HG03460 (cell line): ENCODE measurements around the gene JUND.

ENCODE experiments used
- ATAC-seq: cut with Tn5 transposase; IDR thresholded peaks from one replicate; pipeline ENCODE4 v1.9.1; 2021; ENCODE audit not compliant: unreplicated experiment

The JUND gene

DNA sequence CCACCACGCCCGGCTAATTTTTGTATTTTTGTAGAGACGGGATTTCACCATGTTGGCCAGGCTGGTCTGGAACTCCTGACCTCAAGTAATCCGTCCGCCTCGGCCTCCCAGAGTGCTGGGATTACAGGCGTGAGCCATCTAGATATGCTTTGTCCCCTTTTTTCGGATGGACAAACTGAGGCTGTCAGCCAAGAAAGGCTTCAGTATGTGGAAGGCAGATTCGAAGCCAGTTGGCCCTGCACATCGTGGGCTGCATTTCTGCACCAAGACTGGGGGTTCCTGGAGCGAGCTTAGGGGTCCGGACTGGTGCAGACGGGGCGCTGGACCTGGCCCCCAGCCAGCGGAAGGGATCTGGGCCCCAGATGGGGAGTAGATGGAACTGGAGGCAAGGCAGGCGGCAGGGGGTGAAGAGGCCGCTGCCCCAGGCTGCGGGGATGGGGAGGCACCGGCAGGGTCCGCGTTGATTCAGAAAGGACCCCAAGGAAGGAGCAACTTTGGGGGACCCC, 9.7 kb upstream of the JUND start:
- ATAC-seq: no peak

DNA sequence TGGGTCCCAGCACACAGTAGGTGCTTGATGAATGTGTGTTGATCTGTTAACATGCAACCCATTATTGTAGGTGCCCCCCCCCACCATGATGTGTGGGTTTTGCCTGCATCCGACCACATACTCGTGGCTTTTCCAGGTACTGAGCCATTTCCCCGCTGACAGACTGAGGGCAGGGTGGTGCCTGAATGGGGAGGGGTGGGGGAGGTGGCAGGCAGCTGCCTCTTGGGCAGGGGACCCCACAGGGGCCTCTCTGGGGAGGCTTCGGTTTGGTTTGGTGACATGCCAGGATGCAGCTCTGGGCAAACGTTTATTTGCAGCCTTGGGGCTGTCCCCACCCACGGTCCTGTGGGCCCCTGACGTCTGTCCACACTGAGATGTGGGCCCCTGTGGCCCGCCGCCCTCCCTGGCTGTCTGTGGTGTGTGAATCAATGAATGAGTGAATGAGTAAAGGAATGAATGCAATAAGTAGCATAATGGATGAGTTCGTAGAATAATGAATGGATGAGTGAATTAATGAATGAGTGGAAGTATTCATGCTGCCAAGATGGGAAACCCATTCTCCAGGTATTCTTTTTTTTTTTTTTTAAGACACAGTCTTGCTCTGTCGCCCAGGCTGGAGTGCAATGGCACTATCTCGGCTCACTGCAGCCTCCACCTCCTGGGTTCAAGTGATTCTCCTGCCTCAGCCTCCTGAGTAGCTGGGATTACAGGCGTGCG, 9.0 kb upstream of the JUND start:
- ATAC-seq: peak; percentile 43

DNA sequence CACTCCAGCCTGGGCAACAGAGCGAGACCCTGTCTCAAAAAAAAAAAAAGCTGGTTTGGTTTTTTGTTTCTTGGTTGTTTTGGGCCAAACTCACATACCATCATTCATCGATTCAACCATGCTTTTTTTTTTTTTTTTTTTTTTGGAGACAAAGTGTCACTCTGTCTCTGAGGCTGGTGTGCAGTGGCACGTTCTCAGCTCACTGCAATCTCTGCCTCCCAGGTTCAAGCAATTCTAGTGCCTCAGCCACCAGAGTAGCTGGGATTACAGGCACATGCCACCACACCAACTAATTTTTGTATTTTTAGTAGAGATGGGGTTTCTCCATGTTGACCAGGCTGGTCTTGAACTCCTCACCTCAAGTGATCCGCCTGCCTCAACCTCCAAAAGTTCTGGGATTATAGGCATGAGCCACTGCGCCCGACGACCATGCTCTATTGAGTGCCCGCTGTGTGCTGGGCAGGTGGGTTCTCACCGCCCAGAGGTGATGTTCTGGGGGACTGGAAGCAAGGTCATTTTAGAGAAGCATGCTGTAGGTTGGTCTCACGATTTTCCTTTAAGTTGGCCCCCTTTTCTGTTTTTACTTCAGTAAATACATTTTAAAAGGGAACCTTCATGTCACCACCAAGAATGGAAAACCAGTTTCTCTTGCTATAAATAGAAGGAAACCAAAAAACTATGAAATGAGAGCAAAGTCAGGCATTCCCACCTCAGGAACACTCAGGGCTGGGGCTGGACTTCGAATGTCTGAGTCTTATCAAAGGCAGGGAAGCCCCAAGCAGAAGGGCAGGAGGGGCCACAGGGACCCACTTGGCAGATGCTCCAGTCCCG, 8.3 kb upstream of the JUND start:
- no peak for ATAC-seq

DNA sequence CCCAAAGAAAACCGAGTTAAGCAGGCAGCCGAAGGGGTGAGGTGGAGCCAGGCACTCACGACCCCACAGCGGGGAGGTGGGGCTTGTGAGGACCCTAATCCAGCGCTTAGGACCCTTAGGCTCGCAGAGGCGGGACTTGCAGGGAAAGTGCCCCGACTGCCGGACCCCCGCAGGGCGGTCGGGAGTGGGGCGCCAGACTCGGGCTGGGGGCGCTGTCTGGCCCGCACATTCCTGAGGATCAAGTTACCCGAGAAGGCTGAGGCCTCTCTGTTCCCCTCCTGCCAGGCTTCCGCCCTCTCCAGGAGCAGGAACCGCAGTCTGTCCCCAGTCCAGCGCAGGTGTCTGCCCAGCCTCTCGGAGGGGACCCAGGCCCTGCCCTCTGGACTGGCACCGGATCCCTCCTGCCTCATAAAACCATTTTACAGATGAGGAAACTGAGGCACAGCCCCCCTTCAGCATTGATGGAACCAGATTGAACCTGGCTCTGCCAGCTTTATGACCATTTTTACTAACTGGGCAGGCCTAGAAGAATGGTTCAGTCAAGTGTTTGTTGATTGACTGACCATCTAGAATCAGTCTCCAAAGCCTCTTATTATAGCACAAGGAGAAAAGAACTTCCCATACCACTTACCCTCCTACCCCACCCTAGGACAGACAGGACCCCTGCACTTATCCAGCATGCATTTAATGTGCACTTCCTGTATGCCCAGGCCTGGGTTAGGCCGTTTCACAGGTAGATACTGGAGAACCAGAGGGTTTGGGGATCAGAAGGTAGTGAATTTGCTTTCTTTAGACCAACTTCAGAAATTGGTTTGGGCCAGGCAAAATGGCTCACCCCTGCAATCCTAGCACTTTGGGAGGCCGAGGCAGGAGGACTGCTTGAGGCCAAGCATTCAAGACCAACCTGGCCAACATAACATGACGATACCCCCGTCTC, 6.7 kb upstream of the JUND start:
- ATAC-seq: no peak

DNA sequence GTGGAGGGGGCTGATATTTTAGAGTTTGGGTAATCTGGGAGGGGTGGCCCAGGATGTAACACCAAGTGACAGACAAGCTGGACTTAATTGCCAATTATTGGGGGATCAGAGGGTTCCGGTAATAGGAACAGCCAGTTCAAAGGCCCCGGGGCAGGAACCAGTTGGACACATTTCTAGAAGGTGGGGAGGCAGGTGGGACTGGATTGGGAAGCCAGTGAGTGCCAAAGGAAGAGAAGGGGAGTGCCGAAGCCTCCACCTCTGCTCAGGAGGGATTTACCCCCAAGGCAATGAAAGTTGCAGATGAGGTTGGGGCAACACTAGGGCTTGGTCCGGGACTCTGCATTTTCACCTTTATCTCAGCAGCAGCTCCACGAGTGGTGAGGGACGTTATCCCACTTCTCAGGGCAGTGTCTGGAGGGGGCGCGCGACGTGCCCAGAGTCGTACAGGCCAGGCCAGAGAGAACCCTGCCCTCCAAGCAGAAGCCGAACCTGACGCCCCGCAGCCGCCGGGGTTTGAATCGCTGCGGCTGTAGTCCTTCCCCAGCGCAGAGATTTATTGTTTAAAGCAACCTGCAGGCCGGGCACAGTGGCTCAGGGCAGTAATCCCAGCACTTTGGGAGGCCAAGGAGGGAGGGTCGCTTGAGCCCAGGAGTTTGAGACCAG, 5.7 kb upstream of the JUND start:
- ATAC-seq: no peak

DNA sequence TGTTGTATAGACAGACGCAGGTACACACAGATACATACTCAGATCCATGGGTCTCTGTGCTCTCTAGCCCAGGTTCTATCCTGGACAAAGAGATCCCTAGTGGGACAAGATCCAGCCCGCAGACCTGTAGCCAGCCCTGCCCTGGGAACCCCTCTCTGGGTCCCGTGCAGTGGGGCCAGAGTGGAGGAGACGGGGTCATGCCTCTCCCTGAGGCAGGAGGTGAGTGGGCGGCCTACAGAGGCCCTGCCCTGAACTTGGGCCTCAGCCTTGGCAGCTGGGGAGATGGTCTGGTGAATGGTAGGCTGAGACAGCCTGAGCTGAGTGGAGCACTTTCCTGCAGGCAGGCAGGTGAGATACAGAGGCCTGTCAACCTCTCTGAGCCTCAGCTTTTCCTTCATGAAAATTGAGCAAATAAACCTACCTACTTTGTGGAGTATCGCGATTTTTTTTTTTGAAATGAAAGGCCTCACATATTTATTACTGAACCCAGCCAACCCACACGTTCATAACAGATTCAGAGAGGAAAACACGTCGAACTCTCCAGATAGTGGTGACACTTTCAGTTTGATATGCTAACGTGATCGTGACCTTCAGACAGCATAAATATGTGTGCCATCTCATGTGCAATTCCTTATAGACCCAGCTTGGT, 3.4 kb upstream of the JUND start:
- no peak for ATAC-seq

DNA sequence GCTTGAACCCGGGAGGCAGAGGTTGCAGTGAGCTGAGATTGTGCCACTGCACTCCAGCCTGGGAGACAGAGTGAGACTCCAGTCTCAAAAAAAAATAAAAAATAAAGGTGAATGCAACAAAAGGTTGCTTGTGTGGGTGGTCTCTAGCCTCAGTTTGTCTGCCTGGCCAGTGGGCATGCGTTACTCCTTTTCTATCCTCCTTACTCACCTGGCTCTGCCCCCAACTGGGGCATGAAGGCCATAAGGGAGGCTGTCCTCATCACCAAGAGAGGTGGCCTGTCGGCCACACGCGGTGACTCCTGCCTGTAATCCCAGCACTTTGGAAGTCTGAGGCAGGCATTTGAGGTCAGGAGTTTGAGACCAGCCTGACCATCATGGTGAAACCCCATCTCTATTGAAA, 1.9 kb upstream of the JUND start:
- no peak for ATAC-seq

DNA sequence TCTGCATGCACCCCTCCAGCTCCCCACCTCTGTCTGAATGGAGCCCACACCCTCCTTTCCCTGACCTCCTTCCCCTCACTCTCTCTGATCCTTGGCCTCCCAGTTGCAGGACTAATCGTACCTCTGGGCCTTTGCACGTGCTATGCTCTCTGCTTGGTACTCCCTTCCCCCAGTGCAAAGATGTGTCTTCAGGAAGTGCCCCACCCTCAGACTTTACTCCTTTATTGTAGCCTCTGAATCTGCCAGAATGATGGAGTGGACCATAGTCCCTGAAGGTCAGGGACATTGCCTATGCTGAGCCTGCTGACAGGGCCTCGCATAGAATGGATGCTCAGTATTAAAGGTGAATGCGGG, 1.3 kb upstream of the JUND start:
- no peak for ATAC-seq

DNA sequence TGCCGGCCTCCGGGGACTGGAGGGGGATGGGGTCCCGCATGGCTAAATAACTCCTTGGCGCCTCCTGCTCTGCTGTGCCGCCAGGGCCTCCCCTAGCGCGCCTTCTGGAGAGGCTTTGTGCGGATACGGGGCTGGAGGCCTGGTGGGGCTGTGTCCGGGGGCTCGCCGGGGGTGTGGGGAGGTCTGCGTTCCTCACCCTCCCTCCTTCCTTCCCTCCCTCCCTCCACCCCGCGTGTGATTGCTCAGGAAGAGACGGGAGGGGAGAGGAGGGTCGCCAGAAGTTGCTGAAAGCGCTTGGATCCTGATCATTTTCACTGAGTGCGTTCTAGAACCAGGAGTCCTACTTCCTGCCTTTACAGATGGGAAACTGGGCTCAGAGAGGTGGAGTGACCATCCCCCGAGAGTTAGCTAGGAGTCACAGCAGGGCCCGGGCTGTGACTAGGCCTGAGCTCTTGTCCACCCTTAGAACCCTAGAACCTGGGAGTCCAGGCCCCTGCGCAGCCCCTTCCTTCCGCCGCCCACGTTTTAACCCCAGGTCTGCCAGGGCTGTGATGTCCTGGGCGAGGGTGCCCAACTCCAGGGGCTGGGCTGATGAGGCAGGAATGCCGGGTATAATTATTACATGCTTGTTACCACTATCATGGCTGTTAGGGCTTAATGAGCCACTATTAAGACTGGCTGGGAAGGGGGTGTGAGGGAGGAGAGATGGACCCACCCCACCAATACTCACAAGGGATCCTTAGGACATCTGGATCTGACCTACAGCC, 782 bp upstream of the JUND start:
- no peak for ATAC-seq

DNA sequence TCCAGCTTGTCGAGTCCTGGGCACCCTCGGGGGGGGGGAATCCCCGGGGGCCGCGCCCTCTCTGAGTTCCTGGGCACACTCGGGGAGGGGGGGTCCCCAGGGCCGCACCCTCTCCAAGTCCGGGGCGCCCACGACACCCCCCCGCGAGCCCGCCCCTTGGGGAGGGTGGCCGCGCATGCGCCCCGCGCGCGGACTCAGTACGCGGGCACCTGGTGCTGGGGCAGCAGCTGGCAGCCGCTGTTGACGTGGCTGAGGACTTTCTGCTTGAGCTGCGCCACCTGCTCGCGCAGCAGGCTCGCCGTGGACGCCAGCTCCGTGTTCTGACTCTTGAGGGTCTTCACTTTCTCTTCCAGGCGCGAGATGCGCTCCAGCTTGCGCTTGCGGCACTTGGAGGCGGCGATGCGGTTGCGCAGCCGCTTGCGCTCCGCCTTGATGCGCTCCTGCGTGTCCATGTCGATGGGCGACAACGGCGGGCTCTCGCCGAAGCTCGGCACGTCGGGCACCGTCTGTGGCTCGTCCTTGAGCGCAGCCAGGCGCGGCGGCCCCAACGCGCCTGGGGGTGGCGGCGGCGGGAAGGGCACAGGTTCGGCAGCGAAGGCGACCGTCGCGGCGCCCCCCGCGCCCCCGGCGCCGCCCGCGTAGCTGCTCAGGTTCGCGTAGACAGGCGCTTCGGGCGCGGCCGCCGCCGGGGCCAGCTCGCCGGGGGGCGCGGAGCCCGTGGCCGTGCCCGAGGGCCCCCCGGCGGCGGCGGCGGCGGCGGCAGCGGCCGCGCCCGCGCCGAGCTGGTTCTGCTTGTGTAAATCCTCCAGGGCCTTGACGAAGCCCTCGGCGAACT, 958 bp downstream of the JUND start:
- ATAC-seq: no peak

DNA sequence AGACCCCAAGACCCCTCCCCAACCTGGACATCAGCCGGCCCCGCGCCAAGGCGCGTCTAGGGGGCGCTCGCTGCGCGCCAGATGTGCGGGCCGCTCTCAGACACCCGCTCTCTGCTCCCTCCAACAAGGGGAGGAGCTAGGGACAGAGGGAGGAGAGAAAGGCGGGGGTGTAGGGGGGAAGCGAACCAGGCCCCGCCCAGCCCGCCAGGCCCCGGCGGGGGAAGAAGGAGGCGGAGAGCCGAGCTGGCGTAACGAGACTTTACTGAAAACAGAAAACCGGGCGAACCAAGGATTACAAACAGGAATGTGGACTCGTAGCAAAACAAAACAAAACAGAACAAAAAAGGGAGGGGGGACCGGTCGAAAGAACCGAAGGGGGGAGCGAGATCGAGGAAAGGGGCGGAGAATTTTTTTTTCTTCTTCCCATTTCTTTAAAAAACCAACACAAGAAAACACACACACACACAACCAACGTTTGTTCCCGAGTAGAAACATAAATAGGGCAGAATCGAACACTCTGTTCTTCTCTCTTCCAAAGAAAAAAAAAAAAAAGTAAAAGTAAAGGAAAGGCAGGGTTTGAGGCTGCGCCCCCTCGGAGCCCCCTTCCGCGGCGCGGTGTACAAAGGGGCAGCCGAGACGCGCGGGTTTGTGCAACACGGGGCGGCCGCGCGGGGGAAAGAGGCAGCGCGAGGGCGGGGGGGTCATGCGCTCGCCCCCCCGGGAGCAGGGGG, 1.7 kb downstream of the JUND start:
- no peak for ATAC-seq

DNA sequence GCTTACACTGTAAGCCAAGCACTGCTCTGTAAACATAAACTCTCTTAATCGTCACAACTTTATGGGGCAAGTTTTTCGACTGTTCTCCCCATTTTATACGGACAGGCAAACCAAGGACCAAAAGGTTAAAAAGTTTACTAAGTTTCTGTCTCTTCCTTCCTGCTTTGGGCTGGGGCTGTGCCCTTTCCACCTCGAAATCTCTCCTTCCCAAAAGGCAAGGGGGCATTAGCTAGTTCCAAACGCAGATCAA, 2.2 kb downstream of the JUND start:
- no peak for ATAC-seq

DNA sequence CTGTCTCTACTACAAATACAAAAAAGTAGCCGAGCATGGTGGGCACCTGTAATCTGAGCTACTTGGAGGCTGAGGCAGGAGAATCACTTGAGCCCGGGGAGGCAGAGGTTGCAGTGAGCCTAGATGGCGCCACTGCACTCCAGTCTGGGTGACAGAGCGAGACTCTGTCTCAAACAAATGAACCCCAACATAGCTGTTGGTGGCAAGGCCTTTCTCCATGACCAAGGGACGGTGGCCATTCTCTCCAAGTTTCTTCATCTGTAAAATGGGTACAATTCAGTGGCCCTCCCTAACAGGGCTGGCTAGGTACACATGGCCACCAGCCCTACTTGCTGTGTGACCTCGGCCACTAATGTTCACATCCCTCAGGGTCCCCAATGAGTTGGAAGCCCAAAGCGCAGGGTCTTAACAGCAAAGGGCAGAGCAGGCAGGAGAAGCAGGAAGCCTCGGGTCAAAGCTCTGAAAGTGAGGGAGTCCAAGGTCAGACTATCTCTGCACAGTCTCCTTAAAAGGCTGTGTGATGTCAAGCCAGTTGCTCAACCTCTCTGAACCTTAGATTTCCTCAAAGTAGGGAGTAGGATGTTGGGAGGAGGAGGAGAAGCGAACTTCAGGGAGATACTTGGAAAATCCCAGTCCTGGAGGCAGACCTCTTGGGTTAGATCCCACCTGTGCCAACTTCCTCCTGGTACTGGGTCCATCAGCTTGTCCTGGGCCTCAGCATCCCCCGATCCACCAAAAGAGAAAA, 2.7 kb downstream of the JUND start:
- ATAC-seq: no peak

DNA sequence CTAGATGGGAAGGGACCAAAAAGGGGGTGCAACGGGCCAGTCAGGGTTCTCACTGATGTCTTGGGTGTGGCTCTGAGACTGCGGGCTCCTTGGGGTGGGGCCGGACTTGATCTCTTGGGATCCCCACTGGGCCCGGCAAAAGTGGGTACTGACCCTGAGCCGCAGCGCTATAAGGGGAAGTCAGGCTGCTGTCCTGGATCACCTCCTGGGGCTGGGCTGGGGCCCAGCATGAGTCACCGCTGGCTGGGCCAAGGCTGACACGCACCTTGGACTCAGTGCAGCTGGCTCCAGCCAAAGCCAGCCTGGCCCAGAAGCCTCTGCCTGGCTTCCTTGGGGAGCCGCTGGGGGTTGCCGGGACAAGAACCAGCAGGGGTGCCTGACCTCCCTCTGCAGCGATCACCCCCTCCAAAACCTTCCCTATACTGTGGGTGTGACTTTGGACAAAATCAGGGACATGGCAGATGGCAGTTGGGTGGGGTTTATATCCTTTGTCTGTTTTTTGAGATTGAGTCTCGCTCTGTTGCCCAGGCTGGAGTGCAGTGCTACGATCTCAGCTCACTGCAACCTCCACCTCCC, 6.6 kb downstream of the JUND start:
- ATAC-seq: no peak

DNA sequence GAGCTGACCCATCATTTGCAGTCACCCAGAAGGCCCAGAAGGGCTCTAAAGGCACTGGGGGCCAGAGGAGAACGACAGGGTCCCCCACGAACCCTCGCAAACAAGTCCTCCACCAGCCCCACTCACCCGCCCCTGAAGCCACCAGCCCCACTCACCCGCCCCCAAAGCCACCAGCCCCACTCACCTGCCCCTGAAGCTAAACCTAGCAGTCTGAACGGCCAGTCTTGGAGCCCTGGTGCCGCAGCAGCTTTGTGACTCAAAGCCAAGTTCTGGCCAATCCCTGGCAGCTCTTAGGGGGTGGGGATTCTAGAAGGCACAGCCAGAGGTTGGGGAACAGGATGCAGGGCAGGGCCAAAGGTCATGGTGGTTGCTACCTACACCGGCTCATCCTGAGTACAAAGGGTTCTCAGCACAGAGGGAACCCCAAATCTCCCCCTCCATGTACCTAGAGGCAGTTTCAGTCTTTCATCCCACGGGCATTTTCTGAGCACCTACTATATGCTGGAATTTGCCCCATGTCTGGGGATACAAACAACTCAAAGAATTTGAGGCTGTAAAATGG, 7.1 kb downstream of the JUND start, which contains the start of gene IQCN:
IQCN (minus strand) TSS at position 234 of the 562 bp plus-strand sequence. CDS start 4,974 bp downstream, outside the sequence.
- ATAC-seq: no peak

DNA sequence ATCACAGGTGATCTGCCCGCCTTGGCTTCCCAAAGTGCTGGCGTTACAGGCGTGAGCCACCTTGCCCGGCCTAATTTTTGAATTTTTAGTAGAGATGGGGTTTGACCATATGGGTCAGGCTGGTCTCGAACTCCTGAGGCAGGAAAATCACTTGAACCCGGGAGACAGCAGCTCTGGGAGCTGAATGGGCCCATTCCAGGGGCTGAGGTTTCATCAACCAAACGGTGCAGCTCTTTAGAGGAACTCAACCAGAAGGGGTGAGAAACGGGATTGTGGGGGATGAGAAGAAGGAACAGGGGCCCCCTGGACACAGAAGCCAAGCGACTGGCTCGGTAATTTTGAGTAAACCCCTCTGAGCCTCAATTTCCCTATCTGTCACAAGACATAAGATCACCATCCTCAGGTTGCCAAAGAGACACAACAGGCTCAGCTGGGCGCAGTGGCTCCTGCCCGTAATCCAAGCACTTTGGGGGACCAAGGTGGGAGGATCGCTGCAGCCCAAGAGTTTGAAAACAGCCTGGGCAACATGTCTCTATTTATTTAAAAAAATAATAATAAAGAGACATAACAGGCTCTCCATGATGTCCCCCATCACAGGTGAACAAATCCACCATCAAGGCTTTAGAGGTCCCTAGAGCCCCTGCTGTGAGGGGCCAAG, 7.7 kb downstream of the JUND start:
- ATAC-seq: no peak
